ENCODE data around the gene AK8. TPM values are rescaled to one million over a fixed set of nuclear protein-coding genes. Genes with fewer than 3 reads are reported as not detected.
"Not testable (repeated sequence)": the region's sequence is repeated elsewhere in the genome, so short reads cannot be mapped to it uniquely, and the experiment has no call there.

Gene AK8
- total RNA-seq, 1 donor from 2014 or later: 0.25 TPM

DNA sequence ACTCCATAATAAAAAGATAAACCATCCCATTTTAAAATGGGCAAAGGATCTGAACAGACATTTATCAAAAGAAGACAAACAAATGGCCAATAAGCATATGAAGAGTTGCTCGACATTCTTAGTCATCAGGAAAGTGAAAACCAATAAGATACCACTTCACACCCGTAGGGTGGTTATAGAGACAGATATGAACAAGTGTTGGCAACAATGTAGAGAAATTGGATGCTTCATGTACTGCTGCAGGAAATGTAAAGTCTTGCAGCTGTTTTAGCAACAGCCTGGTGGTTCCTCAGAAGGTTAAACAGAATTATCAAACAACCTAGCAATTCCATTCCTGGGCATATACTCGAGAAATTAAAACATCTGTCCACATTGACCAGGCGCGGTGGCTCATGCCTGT is 165.3 kb downstream of the AK8 start:
- Histone ChIP-seq H3K4me1 (no peaks in the 10 kb centered on the region), H3K27ac (no peak overlapping the region), H3K27me3 (no peaks in the 10 kb centered on the region), H3K9me3 (no peaks in the 10 kb centered on the region), H3K36me3 (no peaks in the 10 kb centered on the region), H3K4me3 (no peak overlapping the region)
- no peak for DNase-seq (ENCODE audit: extremely low spot score in 2 of 2)
- intact Hi-C loops (cut with DNase I): no loop called here
- TF ChIP-seq POLR2A (IDR thresholded peaks at IDR 0.05): no peak
- TF ChIP-seq, protein P1, sequence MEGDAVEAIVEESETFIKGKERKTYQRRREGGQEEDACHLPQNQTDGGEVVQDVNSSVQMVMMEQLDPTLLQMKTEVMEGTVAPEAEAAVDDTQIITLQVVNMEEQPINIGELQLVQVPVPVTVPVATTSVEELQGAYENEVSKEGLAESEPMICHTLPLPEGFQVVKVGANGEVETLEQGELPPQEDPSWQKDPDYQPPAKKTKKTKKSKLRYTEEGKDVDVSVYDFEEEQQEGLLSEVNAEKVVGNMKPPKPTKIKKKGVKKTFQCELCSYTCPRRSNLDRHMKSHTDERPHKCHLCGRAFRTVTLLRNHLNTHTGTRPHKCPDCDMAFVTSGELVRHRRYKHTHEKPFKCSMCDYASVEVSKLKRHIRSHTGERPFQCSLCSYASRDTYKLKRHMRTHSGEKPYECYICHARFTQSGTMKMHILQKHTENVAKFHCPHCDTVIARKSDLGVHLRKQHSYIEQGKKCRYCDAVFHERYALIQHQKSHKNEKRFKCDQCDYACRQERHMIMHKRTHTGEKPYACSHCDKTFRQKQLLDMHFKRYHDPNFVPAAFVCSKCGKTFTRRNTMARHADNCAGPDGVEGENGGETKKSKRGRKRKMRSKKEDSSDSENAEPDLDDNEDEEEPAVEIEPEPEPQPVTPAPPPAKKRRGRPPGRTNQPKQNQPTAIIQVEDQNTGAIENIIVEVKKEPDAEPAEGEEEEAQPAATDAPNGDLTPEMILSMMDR (IDR thresholded peaks at IDR 0.05): no peak
- no peak for TF ChIP-seq POLR2AphosphoS5 (IDR thresholded peaks at IDR 0.05; ENCODE audit: insufficient read depth in 1 of 2, low read depth in 1 of 2)

DNA sequence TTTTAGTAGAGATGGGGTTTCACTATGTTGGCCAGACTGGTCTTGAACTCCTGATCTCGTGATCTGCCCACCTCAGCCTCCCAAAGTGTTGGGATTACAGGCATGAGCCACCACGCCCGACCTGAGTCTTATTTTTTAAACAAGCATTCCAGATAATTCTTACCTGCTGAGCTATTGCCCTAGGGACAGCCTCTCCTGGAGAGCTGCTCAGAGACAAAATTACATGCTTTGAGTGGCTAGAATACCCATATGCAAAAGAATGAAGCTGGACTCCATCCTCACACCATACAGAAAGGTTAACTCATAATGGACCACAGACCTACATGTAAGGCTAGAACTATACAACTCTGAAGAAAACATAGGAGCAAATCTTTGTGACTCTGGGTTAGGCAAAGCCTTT is 166.2 kb downstream of the AK8 start:
- no peak overlapping the region for H3K4me3 ChIP-seq
- DNase-seq (ENCODE audit: extremely low spot score in 2 of 2): no peak
- H3K36me3 ChIP-seq: no peaks in the 10 kb centered on the region
- H3K27me3 ChIP-seq: no peaks in the 10 kb centered on the region
- H3K27ac ChIP-seq: no peak overlapping the region
- intact Hi-C loops (cut with DNase I): no loop called here
- no peak for TF ChIP-seq POLR2AphosphoS5 (IDR thresholded peaks at IDR 0.05; ENCODE audit: insufficient read depth in 1 of 2, low read depth in 1 of 2)
- no peak for TF ChIP-seq POLR2A (IDR thresholded peaks at IDR 0.05)
- TF ChIP-seq, protein P1 (IDR thresholded peaks at IDR 0.05): no peak
- H3K9me3 ChIP-seq: no peaks in the 10 kb centered on the region
- no peaks in the 10 kb centered on the region for H3K4me1 ChIP-seq

DNA sequence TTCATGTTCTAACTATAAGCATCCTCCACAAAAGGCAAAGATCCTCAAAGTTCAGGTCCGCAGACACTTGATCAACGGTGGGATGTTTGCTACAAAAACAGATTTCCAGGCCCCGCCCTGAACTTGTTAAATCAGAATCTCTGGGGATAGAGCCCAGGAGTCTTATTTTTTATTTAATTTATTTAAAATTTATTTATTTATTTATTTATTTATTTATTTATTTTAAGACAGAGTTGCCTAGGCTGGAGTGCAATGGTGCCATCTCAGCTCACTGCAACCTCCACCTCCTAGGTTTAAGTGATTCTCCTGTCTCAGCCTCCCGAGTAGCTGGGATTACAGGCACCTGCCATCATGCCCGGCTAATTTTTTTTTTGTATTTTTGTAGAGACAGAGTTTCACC is 166.9 kb downstream of the AK8 start:
- intact Hi-C loops (cut with DNase I); H3K27me3 ChIP-seq; DNase-seq (ENCODE audit: extremely low spot score in 2 of 2); H3K9me3 ChIP-seq; H3K36me3 ChIP-seq; H3K4me3 ChIP-seq; H3K4me1 ChIP-seq; H3K27ac ChIP-seq: not testable (repeated sequence)

DNA sequence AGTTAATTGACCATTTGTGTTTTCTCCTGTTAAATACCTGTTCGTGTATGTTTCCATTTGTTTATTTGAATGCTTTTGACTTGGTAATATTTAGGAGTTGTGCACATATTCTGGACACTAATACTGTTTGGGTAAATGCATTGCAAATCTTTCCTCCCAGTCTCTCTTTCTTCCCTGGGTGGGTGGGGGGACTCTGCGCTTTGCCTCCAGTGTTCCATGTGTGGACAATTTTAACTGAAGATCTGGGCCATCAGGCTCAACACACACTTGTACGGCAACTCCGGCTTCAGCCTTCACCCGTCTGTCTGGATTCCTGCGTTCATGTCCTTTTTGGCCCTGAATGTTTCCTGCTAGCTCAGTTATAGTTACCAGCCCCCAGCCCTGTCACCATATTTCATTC is 167.8 kb downstream of the AK8 start:
- intact Hi-C loops (cut with DNase I): no loop called here

DNA sequence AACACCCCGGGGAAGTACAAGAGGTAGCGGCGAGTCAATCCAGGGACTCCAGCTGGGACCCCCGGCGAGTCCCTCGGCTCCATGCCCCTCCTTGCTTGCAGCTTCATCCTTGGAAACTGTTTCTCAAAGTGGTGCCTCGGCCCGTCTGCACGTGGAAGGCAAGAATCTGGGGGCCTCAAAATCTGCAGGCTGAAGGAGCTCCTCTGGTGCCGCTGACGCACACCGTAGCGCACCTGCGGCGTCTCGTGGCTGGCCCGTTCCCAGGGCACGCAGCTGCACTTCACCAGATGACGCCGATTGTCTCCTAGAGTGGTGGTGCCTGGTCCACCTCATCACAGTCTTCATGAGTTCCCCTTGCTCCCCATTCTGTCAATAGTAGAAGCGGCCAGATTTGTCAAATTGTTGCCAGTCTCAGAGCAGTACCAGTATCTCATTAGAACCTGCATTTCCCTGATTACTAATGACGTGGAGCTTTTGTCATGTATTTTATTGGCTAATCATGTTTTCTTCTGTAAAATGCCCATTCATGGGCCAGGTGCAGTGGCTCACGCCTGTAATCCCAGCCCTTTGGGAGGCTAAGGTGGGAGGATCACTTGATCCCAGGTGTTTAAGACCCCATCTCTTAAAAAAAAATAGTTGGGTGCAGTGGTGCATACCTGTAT is 169.2 kb downstream of the AK8 start:
- Histone ChIP-seq H3K4me3 (no peak overlapping the region), H3K36me3 (no peaks in the 10 kb centered on the region), H3K4me1 (no peaks in the 10 kb centered on the region), H3K27me3 (no peaks in the 10 kb centered on the region), H3K27ac (no peak overlapping the region), H3K9me3 (no peaks in the 10 kb centered on the region)
- TF ChIP-seq, protein P1 (IDR thresholded peaks at IDR 0.05): no peak
- TF ChIP-seq POLR2A (IDR thresholded peaks at IDR 0.05) (no peak), POLR2AphosphoS5 (IDR thresholded peaks at IDR 0.05; ENCODE audit: insufficient read depth in 1 of 2, low read depth in 1 of 2) (no peak)
- no peak for DNase-seq (ENCODE audit: extremely low spot score in 2 of 2)
- intact Hi-C loops (cut with DNase I): no loop called here

More for the DNA sequence above, 167.8 kb downstream of the AK8 start:
- no peaks in the 10 kb centered on the region for H3K36me3 ChIP-seq
- no peaks in the 10 kb centered on the region for H3K4me1 ChIP-seq
- TF ChIP-seq POLR2AphosphoS5 (IDR thresholded peaks at IDR 0.05; ENCODE audit: insufficient read depth in 1 of 2, low read depth in 1 of 2) (no peak), POLR2A (IDR thresholded peaks at IDR 0.05) (no peak)
- TF ChIP-seq, protein P1 (IDR thresholded peaks at IDR 0.05): no peak
- no peak overlapping the region for H3K27ac ChIP-seq
- no peaks in the 10 kb centered on the region for H3K9me3 ChIP-seq
- no peak for DNase-seq (ENCODE audit: extremely low spot score in 2 of 2)
- no peak overlapping the region for H3K4me3 ChIP-seq
- no peaks in the 10 kb centered on the region for H3K27me3 ChIP-seq

Data from vagina (tissue), 2 donors.